Head of caudate nucleus (tissue), 42 donors: ENCODE data around the gene SEC16A.
A peak's percentile ranks its signal among the peaks of the same experiment; 100 is the strongest.

Experiments used
- DNase-seq, 42 donors: peaks; one replicate each; pipeline versions ENCODE4 v3.0.0 to v3.0.0-alpha.2; 2020 to 2021; ENCODE audit warnings: mixed read lengths in 7 of 42
- intact Hi-C: fragments of 100-400 bp; cut with DNase I; formaldehyde crosslinking; loops from one replicate; pipeline ENCODE4 v1.15.0; 2022

SEC16A gene, protein sequence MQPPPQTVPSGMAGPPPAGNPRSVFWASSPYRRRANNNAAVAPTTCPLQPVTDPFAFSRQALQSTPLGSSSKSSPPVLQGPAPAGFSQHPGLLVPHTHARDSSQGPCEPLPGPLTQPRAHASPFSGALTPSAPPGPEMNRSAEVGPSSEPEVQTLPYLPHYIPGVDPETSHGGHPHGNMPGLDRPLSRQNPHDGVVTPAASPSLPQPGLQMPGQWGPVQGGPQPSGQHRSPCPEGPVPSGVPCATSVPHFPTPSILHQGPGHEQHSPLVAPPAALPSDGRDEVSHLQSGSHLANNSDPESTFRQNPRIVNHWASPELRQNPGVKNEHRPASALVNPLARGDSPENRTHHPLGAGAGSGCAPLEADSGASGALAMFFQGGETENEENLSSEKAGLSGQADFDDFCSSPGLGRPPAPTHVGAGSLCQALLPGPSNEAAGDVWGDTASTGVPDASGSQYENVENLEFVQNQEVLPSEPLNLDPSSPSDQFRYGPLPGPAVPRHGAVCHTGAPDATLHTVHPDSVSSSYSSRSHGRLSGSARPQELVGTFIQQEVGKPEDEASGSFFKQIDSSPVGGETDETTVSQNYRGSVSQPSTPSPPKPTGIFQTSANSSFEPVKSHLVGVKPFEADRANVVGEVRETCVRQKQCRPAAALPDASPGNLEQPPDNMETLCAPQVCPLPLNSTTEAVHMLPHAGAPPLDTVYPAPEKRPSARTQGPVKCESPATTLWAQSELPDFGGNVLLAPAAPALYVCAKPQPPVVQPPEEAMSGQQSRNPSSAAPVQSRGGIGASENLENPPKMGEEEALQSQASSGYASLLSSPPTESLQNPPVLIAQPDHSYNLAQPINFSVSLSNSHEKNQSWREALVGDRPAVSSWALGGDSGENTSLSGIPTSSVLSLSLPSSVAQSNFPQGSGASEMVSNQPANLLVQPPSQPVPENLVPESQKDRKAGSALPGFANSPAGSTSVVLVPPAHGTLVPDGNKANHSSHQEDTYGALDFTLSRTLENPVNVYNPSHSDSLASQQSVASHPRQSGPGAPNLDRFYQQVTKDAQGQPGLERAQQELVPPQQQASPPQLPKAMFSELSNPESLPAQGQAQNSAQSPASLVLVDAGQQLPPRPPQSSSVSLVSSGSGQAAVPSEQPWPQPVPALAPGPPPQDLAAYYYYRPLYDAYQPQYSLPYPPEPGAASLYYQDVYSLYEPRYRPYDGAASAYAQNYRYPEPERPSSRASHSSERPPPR (N-terminal part only)

DNA sequence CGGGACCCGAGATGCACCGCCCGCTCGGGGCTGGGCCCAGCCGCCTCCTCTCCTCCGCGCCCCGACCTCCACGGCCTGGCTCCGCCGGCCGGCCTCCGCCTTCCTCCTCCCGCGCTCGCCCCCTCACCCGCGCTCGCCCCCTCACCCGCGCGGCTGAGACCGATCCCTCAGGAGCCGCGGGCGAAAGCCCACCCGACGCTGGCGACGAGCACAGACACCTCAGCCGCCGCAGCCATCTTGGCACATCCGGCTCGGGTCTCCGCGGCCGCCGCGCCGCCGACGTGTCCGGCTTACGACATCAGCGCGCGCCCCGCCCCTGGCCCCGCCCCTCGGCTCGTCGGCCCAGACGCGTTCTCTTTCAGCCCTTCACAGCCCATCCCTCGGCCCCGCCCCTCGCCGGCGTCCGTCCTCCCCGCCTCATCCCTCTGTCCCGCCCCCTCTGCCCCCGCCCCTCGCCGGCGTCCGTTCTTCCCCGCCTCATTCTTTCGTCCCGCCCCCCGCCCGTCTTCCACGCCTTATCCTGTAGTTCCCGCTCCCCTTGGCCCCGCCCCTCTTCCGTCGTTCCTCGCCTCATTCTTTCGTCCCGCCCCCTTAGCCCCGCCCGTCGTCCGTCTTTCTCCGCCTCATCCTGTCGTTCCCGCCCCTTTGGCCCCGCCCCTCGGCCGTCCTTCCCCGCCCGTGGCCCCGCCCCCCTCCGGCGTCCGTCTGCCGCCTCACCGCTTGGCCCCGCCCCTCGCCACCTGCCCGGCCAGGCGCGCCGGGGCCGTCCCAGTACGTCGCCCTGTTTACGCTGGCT, at the start of gene SEC16A:
TSS of gene SEC16A (minus strand) at position 248 of the 796 bp plus-strand sequence. CDS start 5,425 bp downstream, outside the sequence.
- peak; percentile 98 to 100 (median 100) for DNase-seq
- intact Hi-C loops = no loop called here

DNA sequence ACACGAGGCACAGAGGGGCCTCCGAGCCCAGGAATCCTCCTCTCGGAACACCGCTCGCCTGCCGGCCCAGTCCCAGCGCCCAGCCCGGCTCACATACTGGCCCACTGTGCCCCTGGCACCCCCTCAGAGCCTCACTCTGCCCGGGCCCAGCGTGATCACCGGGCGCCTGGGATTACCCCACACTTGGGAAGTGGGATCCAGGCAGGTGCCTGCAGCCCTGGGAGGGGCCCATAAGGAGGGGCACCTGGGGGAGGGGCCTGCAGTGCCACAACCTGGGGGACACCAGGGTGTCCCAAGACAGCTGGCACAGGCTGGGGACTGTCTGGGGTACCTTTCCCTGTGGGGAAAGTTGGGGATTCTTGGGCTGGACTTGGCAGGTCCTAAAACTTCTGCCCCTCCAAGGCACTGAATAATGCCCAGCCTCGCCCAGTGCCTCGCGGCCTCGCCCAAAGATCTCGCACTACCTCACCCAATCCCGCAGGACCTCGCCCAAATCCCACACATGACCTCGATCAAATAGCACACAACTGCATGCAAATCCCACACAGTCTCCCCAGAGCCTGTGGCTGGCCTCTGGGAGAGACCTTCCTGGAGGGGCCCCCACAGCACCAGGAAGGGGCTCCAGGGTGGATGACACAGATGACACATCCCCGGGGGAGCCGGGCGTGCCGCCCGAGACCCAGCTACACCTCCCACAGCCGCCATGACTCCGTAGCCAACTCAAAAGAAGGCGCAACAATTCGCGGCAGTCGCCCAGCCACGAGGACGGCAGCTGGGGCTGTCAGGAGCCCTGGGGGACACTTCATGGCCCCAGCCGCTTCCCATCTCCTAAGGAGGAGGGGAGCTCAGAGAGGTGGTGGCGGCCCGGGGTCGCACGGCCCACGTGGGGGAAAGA, 49.3 kb upstream of the SEC16A start:
- DNase-seq = peak in 1 of 42 donors; percentile 40
- intact Hi-C loops = no loop called here

DNA sequence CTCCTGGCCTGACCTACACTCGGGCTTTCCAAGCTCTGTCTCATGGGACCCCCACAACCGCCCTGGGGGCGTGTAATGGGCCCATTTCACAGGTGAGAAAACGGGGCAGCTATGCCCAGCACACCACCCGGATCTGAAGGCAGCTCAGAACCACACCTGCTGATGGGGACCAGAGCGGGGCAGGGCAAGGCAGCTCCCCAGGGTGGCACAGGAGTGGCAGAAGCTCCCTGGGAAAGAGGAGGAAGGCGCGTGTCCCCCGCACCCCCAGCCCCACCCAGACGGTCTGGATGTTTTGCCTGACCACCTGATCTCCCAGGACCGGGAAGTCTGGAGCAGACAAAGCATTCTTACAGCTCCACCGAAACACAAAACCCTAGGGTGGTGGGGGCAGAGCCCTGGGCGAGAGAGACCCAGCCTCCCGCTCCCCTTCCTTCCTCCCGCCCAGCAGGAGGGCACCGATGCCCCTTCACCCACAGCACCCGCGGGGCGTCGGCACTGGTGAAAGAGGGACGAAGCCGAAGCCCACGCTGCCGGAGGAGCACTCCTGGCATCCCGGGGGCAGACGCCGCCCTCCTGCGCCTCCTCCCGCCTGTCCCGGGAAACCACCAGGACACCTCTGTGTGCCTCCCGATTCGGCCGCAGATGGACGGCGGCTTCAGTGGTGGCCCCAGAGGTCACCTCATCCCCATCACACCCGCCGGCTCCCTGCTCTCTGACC, 48.5 kb upstream of the SEC16A start:
- intact Hi-C loops = no loop called here
- no peak for DNase-seq

DNA sequence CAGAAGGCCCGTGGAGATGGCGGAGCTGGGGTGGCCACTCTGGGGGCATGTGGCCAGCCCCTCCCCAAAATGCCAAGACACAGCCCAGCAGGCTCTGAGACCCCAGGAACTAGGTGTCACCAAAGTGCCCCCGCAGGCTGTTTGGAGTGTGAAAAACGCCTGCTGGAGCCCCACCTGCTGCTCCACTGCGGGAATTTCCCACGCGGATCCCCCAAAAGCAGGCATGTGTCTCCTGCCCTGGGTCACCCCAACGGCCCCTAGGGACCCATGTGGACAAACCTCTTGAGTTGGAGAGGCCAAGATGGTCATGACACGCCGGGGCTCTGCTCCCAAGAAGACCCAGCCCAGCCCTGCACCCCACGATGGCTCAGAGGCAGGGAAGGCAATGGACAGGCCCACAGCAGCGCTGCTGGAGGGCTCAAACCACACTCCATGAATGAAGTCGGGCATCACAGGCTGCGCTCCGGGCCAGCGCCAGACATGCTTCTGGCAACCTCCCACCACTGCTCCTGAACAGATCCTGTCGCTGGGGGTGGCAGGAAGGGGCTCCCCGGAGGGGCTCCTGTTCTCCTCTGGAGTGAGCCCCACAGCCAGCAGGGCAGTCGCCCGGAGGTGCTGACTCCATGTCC, 47.7 kb upstream of the SEC16A start:
- intact Hi-C loops = no loop called here
- DNase-seq = peak in 6 of 42 donors; percentile 43 to 72 (median 52)

DNA sequence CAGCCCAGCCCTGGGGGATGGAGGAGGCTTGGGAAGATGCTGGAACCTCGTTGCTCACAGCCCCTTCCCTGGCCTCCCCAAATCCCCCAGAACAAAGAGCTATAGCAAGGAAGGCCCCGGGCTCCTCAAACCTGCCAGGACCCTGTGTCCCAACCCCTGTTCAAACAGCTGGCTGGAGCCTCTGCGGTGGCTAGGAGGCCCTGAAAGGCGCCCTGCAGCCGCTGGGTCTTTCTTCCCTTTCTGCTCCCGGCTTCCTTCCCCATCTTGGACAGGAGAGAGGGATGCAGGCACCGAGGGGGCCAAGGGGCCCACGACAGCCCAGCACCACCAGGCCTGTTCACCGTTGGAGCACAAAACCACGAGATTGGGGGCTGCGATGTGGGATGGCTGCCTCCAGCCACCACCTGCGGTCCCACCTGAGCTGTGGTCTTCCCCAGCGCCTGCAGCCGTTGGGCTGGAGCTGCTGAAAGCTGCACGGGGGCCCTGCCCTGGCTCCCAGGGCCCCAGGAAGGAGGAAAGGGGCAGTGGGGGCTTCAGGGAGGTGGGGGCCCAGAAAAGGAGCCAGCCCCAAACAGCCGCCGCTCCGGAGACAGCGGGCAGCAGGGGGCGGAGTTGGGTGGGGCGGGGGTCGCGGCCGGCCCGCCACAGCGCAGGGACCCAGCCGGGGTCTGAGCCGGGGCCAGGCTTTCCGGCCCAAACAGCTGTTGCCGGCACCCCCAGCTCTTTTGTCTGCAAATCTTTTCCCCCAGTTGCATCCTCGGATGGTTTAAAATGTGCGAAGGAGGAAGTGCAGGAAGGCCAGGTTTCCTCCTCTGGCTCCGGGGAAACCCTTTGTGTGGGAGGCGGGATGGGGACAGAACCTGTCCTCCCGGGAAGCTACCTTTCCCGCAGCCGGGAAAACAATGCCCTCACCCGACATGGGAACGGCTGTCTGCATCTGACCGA, 46.9 kb upstream of the SEC16A start:
- intact Hi-C loops = no loop called here
- no peak for DNase-seq

DNA sequence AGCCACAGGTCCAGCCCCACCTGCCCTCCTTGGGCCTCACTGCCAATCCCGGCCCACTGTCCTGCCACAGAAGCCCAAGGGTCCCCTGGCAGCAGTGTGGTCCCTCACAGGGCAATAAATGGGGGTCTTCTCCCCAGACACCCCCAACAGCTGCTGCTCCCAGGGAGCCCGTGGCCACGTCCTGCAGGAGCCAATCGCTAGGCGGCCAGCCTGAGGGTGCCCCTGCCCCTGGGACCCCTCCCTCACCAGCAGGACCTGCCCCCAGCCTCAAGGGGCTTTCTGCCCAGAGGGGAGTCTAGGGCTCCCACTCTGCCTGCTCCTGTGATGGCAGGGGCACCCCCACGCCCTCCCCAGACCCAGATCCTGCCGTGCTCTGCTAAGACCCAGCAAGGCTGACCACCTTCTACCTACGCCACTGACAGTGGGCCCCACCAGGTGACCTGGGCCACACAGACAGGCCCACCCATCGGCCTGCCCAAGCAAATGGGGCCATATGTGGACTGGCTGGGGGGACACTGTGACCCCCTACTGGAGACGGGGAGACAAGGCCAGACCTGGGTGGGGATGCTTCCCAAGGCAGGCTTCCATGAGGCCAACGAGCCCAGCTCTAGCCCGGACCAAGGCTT, 46.0 kb upstream of the SEC16A start:
- no peak for DNase-seq
- intact Hi-C loops = no loop called here

DNA sequence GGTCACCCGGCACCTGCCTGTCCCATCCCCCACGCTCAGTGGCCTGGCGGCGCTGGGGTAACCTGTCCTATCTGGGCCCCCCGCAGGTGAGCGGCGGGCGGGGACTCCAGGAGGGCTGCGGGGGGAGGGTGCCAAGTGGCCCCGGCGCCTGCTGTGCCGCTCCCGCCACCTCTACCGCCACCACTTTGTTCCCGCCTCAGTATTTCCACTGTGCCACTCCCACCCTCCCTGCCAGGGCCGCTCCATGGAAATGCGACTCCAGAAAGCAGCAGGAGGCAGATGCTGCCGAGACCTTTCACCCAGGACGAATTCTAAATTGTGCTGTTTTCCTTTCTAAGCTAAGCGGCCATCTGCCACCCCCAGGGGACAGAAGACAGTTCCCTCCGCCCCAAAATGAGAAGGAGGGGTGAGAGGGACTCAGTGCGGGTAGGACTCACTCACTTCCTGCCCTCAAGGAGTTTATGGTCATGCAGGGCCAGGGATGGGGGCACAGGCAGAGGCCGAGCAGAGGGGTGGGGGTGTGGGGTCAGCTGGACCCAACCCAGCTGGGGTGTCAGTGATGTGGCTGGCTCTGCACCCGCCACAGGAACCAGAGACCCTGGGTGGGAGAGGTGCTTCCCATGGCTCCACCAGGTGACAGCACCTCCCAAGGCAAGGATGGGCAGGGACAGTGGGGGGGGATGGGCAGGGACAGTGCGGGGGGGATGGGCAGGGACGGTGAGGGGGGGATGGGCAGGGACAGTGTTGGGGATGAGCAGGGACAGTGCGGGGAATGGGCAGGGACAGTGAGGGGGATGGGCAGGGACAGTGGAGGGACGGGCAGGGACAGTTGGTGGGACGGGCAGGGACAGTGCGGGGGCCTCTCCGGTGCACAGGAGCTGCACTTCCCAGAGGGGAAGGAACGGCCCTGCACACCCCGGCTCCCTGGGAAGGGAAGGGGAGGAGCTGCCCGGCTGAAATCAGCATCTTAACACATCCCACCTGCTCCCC, 45.2 kb upstream of the SEC16A start:
- intact Hi-C loops = loop anchor here (2.0 kb wide), 1 partner anchor 17 kb away; no protein-coding TSS in a partner anchor
- peak in 11 of 42 donors; percentile 42 to 75 (median 51) for DNase-seq

DNA sequence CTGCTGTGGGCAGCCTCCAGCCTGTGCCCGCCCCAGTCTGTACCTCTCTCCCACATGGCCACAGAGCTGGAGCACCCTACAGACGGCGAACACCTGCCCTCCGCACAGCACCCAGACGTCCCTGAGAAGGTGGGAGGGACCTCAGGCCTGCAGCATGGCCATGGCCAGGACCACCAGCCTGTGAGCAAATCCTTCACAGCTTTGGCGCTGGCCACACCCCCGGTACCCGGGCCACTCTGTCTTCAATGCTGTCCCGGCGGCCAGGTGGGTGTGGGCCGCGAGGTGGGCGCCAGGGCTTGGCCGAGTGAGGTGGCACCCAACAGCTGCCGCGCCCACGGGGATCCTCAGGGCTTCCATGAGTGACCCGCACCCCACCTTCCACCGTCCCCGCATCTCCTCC, 44.3 kb upstream of the SEC16A start:
- DNase-seq = no peak
- intact Hi-C loops = loop anchor here (2.0 kb wide), 1 partner anchor 18 kb away; no protein-coding TSS in a partner anchor

DNA sequence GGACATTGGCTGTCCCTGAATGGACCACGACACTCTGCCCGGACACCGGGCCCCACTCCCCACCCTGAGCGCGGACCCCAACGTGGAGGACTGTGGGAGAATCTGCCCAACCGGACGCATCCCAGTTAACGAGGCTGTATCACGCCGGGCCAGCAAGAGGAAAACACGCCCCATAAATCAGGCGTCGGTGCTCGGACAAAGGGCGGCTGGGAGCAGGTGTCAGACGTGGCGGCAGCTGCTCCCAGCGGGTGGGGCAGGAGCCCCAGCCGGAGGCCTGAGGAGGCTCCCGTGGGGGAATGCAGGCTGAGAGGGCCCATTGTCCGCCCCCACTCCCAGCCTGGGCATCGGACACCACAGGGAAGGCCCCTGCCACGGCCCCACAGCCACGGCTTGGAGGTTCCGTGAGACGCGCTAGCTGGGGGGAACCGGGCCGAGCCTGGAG, 43.8 kb upstream of the SEC16A start:
- DNase-seq = peak; percentile 72 to 94 (median 86)
- intact Hi-C loops = loop anchor here (2.0 kb wide), 1 partner anchor 18 kb away; no protein-coding TSS in a partner anchor

DNA sequence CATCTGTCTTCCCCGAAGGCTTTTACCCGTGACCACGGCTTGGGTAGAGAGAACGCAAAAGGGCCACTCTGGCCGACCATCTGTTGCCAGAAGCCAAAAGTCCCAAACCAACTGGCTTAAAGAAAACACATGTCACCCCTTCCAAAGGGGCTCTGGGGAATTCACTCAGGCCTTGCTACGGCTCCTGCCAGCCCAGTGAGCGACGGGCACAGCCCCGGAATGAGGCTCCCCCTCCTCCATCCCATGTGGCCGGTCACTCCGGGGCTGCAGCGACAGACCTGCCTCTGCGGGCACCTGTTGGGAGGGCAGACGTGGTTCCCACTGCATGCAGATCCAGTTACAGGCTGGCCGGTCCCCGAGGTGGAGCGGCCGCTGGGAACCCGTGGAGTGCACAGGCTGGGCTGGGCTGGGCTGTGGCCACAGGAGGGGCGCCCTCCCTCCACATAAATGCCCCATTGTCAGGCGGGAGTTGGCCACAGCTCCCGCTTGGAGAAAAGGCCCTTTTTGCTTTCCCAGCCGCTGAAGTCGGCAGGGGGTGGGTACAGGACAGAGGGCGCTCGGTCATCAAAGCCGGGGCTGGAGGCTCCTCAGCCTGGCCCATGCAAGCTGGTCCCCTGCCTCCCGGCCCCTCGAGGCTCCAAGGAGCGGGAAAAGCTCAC, 43.1 kb upstream of the SEC16A start:
- intact Hi-C loops = loop anchor here (2.0 kb wide), 1 partner anchor 19 kb away; no protein-coding TSS in a partner anchor
- peak; percentile 84 to 98 (median 93) for DNase-seq

DNA sequence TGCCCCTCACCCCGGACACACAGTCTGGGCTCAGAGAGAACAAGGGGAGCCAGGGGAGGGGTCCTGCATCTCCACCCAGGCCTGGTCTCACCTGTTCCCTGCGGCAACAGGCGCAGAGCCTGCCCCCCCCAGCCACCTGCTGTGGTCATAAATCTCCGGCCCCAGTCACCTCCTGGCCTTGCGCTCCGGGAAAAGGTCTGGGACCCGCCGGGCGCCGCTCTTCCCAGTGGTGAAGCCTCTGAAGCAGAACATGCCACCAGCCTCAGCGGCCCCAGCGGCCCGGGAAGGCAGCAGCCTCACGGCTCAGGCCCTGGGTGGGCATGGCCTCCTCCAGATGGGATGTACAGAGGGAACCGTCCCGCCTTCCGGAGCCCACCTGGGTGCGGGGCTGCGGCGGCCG, 42.4 kb upstream of the SEC16A start:
- intact Hi-C loops = no loop called here
- no peak for DNase-seq

DNA sequence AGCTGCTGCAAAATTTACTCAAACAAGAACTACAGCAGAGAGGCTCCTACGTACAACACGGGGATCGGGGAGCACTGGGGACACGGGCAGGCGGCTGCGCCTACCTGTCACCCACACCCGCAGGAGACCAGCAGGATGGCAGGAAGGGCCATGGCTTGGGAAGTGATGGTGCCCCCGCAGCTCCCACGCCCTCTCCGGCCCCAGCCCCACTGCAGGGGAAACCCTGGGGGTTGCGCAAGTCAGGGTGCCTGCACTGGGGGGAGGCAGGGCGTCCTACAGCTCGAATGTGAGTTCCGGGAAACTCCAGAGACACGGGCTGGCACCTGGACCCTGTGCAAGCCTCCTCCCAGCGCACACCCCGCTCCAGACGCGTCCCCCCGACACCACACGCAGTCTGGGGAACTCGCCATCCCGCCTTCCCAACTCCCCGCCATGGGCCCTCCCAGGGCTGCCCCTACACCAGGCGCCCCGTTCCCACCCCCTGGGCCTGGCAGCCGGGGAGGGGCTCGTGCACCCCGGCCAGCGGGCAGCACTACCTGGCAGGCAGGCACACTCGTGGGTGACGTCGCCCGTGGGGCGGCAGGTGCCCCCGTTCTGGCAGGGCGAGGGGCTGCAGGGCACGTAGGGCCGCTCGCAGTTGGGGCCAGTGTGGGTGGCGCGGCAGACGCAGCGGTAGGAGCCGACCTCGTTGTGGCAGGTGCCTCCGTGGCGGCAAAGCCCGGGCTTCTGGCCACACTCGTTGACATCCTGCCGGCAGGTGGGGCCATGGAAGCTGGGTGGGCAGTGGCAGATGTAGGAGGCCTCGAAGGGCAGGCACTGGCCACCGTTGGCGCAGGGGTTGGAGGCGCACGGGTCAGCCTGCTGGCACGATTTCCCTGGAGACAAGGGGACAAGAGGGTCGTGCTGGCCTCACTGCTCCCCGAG, 39.7 kb upstream of the SEC16A start:
- no peak for DNase-seq
- intact Hi-C loops = no loop called here
